Measurements from ENCODE around the gene AP3B1.

GRCh38 chr5:77963795-77964194 lies 330.7 kb downstream of the AP3B1 start:
- TF ChIP-seq, protein P1, sequence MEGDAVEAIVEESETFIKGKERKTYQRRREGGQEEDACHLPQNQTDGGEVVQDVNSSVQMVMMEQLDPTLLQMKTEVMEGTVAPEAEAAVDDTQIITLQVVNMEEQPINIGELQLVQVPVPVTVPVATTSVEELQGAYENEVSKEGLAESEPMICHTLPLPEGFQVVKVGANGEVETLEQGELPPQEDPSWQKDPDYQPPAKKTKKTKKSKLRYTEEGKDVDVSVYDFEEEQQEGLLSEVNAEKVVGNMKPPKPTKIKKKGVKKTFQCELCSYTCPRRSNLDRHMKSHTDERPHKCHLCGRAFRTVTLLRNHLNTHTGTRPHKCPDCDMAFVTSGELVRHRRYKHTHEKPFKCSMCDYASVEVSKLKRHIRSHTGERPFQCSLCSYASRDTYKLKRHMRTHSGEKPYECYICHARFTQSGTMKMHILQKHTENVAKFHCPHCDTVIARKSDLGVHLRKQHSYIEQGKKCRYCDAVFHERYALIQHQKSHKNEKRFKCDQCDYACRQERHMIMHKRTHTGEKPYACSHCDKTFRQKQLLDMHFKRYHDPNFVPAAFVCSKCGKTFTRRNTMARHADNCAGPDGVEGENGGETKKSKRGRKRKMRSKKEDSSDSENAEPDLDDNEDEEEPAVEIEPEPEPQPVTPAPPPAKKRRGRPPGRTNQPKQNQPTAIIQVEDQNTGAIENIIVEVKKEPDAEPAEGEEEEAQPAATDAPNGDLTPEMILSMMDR (IDR thresholded peaks at IDR 0.05; ENCODE audit: insufficient read depth, low read length, poor library complexity, severe bottlenecking), result no peak
- TF ChIP-seq EZH2phosphoT487 (conservative IDR thresholded peaks at IDR 0.05; ENCODE audit: low read length), result no peak

All from SU-DHL-6 (cell line).